HL-60 (cell line): ENCODE data around the gene MAP3K21.

ENCODE experiments used
- DNase-seq, 2 experiments: peaks; one replicate each; pipeline ENCODE4 v3.0.0-alpha.2; 2010 to 2020; ENCODE audit warnings: low read depth in 1 of 2, low spot score in 1 of 2
- H3K27ac ChIP-seq: fragments of 250-450 bp; sonication (Bioruptor Pico); replicated peaks from 2 replicates; pipeline ENCODE4 v1.5.1; 2020; ENCODE audit warnings: mild to moderate bottlenecking, moderate library complexity
- H3K27me3 ChIP-seq: fragments of 250-450 bp; sonication (Bioruptor Pico); 2 replicates; pipeline ENCODE4 v1.5.1; 2021; ENCODE audit warnings: mild to moderate bottlenecking, moderate library complexity; ENCODE audit not compliant: insufficient read depth, poor library complexity, severe bottlenecking
- H3K4me3 ChIP-seq: replicated peaks from 2 replicates; pipeline ENCODE4 v1.5.1; 2011; ENCODE audit warnings: mild to moderate bottlenecking, control low read depth, low read length; ENCODE audit not compliant: insufficient read depth
- GABPA ChIP-seq: IDR thresholded peaks from 2 replicates; pipeline ENCODE4 v1.6.1; 2012; ENCODE audit warnings: low read depth
- POLR2AphosphoS5 ChIP-seq: IDR thresholded peaks from 2 replicates; pipeline ENCODE4 v1.6.1; 2012; ENCODE audit warnings: low read depth
- SPI1 ChIP-seq: IDR thresholded peaks from 2 replicates; pipeline ENCODE4 v1.6.1; 2012; ENCODE audit warnings: low read depth, mild to moderate bottlenecking, borderline replicate concordance
- TF ChIP-seq, protein P1 (sequence below): IDR thresholded peaks from one replicate; pipeline ENCODE4 v1.5.1; 2011; ENCODE audit warnings: low read length, control low read depth, inconsistent platforms; ENCODE audit not compliant: insufficient read depth
- TF ChIP-seq, protein P2 (sequence below): IDR thresholded peaks from 2 replicates; pipeline ENCODE4 v1.6.1; 2012; ENCODE audit warnings: low read depth; ENCODE audit not compliant: insufficient replicate concordance

The MAP3K21 gene

DNA sequence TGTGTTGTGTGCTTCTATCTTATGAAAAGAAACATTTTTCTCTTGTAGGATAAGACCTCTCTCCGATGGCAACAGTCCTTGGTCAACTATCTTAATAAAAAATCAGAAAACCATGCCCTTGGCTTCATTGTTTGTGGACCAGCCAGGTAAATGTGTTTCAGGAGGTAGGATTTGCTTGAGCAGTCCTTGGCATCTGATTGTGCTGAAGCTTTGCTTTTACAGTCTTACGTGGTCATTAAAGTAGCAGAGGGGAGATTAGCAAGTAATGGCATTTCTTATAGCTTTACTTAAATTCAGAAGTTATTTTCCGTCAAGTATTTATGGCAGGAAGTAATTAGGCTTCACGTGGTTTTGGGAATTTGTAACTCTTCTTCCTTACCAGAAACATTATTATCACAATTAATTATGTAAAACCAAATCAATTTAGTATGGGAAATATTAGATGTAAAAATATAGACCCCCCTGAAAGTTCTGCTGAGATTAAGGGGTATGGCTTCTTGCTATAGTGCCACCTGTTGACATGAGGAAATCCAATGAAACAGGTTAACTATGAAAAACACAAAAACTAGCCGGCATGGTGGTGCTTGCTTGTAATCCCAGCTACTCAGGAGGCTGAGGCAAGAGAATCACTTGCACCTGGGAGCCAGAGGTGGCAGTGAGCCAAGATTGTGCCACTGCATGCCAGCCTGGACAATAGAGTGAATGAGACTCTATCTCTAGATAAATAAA, 49.0 kb downstream of the MAP3K21 start:
- TF ChIP-seq POLR2AphosphoS5 = no peak
- no peak for TF ChIP-seq SPI1
- TF ChIP-seq, protein P1, sequence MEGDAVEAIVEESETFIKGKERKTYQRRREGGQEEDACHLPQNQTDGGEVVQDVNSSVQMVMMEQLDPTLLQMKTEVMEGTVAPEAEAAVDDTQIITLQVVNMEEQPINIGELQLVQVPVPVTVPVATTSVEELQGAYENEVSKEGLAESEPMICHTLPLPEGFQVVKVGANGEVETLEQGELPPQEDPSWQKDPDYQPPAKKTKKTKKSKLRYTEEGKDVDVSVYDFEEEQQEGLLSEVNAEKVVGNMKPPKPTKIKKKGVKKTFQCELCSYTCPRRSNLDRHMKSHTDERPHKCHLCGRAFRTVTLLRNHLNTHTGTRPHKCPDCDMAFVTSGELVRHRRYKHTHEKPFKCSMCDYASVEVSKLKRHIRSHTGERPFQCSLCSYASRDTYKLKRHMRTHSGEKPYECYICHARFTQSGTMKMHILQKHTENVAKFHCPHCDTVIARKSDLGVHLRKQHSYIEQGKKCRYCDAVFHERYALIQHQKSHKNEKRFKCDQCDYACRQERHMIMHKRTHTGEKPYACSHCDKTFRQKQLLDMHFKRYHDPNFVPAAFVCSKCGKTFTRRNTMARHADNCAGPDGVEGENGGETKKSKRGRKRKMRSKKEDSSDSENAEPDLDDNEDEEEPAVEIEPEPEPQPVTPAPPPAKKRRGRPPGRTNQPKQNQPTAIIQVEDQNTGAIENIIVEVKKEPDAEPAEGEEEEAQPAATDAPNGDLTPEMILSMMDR = no peak
- Histone ChIP-seq H3K27ac (no peak overlapping the region), H3K4me3 (no peak overlapping the region), H3K27me3 (no peaks in the 10 kb centered on the region)
- DNase-seq = no peak

DNA sequence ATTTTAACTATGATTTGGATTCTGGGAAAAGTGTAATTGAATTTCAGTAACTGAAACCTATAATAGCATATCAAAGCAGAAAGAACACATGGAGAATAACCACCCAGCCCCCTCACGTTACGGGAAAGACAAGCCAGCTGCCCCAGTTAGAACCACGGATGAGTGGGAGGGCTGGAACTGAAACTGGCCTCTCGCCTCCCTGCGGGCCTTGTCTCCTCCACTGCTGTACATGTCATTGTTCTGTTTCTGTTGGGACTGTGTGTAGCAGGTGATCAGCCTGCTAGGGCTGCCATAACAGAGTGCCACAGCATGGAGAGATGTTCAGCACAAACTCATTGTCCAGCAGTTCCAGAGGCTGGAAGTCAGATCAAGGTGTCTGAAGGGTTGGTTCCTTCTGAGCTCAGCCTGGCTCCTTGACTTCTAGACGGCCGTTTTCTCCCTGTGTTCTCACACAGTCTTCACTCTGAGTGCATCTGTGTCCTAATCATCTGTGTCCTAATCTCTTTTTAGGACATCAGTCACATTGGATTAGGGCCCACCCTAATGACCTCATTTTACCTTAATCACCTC, 52.4 kb downstream of the MAP3K21 start:
- no peak overlapping the region for H3K4me3 ChIP-seq
- no peak overlapping the region for H3K27ac ChIP-seq
- DNase-seq = no peak
- TF ChIP-seq, protein P2, sequence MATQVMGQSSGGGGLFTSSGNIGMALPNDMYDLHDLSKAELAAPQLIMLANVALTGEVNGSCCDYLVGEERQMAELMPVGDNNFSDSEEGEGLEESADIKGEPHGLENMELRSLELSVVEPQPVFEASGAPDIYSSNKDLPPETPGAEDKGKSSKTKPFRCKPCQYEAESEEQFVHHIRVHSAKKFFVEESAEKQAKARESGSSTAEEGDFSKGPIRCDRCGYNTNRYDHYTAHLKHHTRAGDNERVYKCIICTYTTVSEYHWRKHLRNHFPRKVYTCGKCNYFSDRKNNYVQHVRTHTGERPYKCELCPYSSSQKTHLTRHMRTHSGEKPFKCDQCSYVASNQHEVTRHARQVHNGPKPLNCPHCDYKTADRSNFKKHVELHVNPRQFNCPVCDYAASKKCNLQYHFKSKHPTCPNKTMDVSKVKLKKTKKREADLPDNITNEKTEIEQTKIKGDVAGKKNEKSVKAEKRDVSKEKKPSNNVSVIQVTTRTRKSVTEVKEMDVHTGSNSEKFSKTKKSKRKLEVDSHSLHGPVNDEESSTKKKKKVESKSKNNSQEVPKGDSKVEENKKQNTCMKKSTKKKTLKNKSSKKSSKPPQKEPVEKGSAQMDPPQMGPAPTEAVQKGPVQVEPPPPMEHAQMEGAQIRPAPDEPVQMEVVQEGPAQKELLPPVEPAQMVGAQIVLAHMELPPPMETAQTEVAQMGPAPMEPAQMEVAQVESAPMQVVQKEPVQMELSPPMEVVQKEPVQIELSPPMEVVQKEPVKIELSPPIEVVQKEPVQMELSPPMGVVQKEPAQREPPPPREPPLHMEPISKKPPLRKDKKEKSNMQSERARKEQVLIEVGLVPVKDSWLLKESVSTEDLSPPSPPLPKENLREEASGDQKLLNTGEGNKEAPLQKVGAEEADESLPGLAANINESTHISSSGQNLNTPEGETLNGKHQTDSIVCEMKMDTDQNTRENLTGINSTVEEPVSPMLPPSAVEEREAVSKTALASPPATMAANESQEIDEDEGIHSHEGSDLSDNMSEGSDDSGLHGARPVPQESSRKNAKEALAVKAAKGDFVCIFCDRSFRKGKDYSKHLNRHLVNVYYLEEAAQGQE = no peak
- TF ChIP-seq POLR2AphosphoS5 = no peak
- TF ChIP-seq, protein P1 = no peak
- H3K27me3 ChIP-seq = no peaks in the 10 kb centered on the region

DNA sequence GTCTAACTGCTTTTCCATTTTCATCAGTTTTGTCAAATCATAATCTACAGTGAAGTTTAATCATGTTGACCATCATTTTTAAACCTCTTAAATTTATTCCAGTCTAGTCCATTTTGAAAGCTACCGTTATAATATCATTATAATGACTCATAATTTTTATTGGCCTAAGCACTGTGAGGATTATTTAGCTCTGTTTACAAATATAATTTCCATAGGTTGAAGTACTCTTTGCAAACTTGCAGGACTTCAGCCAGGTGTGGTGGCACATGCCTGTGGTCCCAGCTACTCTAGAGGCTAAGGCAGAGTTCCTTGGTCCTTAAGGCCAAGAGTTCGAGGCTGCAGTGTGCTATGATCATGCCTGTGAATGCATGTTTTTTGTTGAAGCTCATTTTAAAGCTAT, 54.3 kb downstream of the MAP3K21 start:
- H3K4me3 ChIP-seq = no peak overlapping the region
- H3K27ac ChIP-seq = no peak overlapping the region
- DNase-seq = no peak
- TF ChIP-seq, protein P2 = no peak
- no peak for TF ChIP-seq GABPA
- TF ChIP-seq, protein P1 = no peak
- TF ChIP-seq SPI1 = no peak
- TF ChIP-seq POLR2AphosphoS5 = no peak
- no peaks in the 10 kb centered on the region for H3K27me3 ChIP-seq
